ENCODE measurements around the gene USP40.

- TF ChIP-seq CTCF (IDR thresholded peaks at IDR 0.05), result no peak
- no peak for TF ChIP-seq POLR2AphosphoS5 (IDR thresholded peaks at IDR 0.05)
- no peak for TF ChIP-seq EP300 (IDR thresholded peaks at IDR 0.05)
Measured at GRCh38 chr2:233437439-233437955, 129.1 kb downstream of the USP40 start.
